ENCODE data around the gene RNF34. TPM values are rescaled to one million over a fixed set of nuclear protein-coding genes. Genes with fewer than 3 reads are reported as not detected.
A peak's percentile ranks its signal among the peaks of the same experiment; 100 is the strongest.

The RNF34 gene
- polyA plus RNA-seq, 2 donors, result 13.6 to 13.8 TPM

DNA sequence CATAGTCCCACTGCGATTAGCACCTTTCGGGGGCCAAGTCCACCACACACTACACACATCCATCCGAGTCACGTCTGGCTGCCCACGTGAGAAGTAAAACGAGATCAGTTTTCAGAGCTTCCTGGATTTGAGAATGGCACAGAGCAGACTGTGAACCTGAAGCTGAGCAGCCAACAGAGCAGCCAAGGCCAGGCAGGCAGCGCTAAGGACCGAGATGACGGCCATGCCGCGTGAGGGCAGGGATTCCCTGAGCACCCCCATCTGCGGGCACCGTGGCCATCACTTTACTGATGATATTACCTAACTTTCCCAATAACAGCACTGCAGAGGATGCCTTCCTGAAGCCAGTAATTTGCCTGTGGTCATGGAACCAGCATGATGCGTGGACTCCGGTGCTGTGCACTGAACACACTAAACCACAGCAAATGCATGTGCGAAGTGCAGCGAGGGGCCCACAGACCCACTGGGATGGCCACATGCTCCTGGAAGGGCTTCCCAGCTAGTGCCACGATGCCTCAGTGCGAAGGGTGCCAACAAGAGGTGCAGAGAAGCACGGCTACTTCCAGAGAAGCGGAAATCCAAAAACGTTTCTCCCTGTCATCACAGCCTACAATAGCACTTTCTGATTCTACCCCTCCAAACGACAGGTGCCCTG is 56.0 kb downstream of the RNF34 start:
- 88 to 92% methylated on average over 23 of the region's 23 CpGs for WGBS, 2 donors
- H3K27ac ChIP-seq (ENCODE audit: low read depth in 2 of 2, low read length in 1 of 2), result no peak overlapping the region
- H3K36me3 ChIP-seq (ENCODE audit: control insufficient read depth in 2 of 2, insufficient read depth in 2 of 2, low read length in 1 of 2), result peaks cover 0 to 2% of the 10 kb centered on the region in 2 donors
- peaks cover 9 to 16% of the 10 kb centered on the region in 2 donors for H3K4me1 ChIP-seq (ENCODE audit: control insufficient read depth in 2 of 2, insufficient read depth in 2 of 2, low read length in 1 of 2)
- H3K4me3 ChIP-seq (ENCODE audit: low read depth in 1 of 2, low read length in 2 of 2), result no peak overlapping the region
- no peaks in the 10 kb centered on the region for H3K27me3 ChIP-seq (ENCODE audit: control insufficient read depth in 1 of 2, insufficient read depth in 2 of 2, low read length in 2 of 2)
- H3K9me3 ChIP-seq (ENCODE audit: control insufficient read depth in 2 of 2, insufficient read depth in 1 of 2, low read depth in 1 of 2, low read length in 1 of 2), result no peaks in the 10 kb centered on the region

DNA sequence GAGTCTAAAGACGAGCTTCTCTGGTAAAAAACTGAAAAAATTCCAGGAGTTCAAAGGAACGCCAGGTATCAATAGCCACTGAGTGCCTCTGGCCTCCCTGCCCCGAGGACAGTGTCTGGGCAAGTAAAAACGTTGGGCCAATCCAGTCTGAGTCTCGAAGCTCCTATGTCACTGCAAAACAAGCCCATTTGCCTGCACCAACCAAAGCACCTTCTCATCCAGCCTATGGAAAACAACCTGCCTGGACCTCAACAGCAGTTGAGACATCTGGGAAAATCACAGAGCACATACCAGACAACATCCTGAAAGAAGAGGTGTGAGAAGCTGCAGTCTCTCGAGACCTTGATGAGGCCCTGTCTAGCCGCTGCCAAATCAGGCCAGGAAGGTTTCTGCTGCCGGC is 56.6 kb downstream of the RNF34 start:
- Histone ChIP-seq H3K9me3 (ENCODE audit: control insufficient read depth in 2 of 2, insufficient read depth in 1 of 2, low read depth in 1 of 2, low read length in 1 of 2) (no peaks in the 10 kb centered on the region), H3K36me3 (ENCODE audit: control insufficient read depth in 2 of 2, insufficient read depth in 2 of 2, low read length in 1 of 2) (peaks cover 0 to 2% of the 10 kb centered on the region in 2 donors), H3K4me1 (ENCODE audit: control insufficient read depth in 2 of 2, insufficient read depth in 2 of 2, low read length in 1 of 2) (peaks cover 9 to 16% of the 10 kb centered on the region in 2 donors), H3K27me3 (ENCODE audit: control insufficient read depth in 1 of 2, insufficient read depth in 2 of 2, low read length in 2 of 2) (no peaks in the 10 kb centered on the region), H3K4me3 (ENCODE audit: low read depth in 1 of 2, low read length in 2 of 2) (no peak overlapping the region), H3K27ac (ENCODE audit: low read depth in 2 of 2, low read length in 1 of 2) (no peak overlapping the region)
- 74 to 80% methylated on average over 8 of the region's 8 CpGs for WGBS, 2 donors

DNA sequence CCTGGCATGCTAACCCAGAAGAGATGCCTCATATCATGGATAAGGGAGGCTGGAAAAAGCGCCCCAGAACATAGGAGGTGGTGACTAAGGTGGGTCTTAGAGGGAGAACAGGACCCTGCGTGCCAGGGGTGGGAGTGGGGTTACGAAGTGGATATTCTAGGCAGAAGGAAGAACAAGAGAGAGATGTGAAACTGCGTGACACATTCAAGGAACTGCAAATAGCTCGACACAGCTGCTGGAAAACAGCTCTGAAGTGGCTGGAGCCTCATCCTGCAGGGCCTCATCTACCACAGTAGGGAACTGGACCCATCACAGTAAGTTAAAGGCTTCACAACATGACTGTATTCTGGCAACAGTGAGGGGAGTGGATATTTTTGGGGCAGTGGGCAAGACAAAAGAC is 61.1 kb downstream of the RNF34 start:
- Histone ChIP-seq H3K9me3 (ENCODE audit: control insufficient read depth in 2 of 2, insufficient read depth in 1 of 2, low read depth in 1 of 2, low read length in 1 of 2) (no peaks in the 10 kb centered on the region), H3K36me3 (ENCODE audit: control insufficient read depth in 2 of 2, insufficient read depth in 2 of 2, low read length in 1 of 2) (peaks cover 0 to 2% of the 10 kb centered on the region in 2 donors), H3K27ac (ENCODE audit: low read depth in 2 of 2, low read length in 1 of 2) (no peak overlapping the region), H3K27me3 (ENCODE audit: control insufficient read depth in 1 of 2, insufficient read depth in 2 of 2, low read length in 2 of 2) (no peaks in the 10 kb centered on the region), H3K4me1 (ENCODE audit: control insufficient read depth in 2 of 2, insufficient read depth in 2 of 2, low read length in 1 of 2) (peaks cover 0 to under 1% of the 10 kb centered on the region in 2 donors), H3K4me3 (ENCODE audit: low read depth in 1 of 2, low read length in 2 of 2) (no peak overlapping the region)
- WGBS, 2 donors, result 94 to 95% methylated on average over 5 of the region's 5 CpGs

GRCh38 chr12:121464331-121464730 is 64.4 kb downstream of the RNF34 start:
- no peak overlapping the region for H3K4me3 ChIP-seq (ENCODE audit: low read depth in 1 of 2, low read length in 2 of 2)
- no peaks in the 10 kb centered on the region for H3K27me3 ChIP-seq (ENCODE audit: control insufficient read depth in 1 of 2, insufficient read depth in 2 of 2, low read length in 2 of 2)
- no peaks in the 10 kb centered on the region for H3K9me3 ChIP-seq (ENCODE audit: control insufficient read depth in 2 of 2, insufficient read depth in 1 of 2, low read depth in 1 of 2, low read length in 1 of 2)
- no peak overlapping the region for H3K27ac ChIP-seq (ENCODE audit: low read depth in 2 of 2, low read length in 1 of 2)
- 96% methylated on average over 13 of the region's 13 CpGs for WGBS, 2 donors
- peaks cover 0 to 2% of the 10 kb centered on the region in 2 donors for H3K36me3 ChIP-seq (ENCODE audit: control insufficient read depth in 2 of 2, insufficient read depth in 2 of 2, low read length in 1 of 2)
- H3K4me1 ChIP-seq (ENCODE audit: control insufficient read depth in 2 of 2, insufficient read depth in 2 of 2, low read length in 1 of 2), result no peaks in the 10 kb centered on the region

GRCh38 chr12:121465921-121466793 is 66.2 kb downstream of the RNF34 start:
- Histone ChIP-seq H3K27ac (ENCODE audit: low read depth in 2 of 2, low read length in 1 of 2) (peak overlapping the region; percentile 91 to 92), H3K9me3 (ENCODE audit: control insufficient read depth in 2 of 2, insufficient read depth in 1 of 2, low read depth in 1 of 2, low read length in 1 of 2) (no peaks in the 10 kb centered on the region), H3K27me3 (ENCODE audit: control insufficient read depth in 1 of 2, insufficient read depth in 2 of 2, low read length in 2 of 2) (no peaks in the 10 kb centered on the region), H3K4me3 (ENCODE audit: low read depth in 1 of 2, low read length in 2 of 2) (peak overlapping the region; percentile 57 to 88), H3K36me3 (ENCODE audit: control insufficient read depth in 2 of 2, insufficient read depth in 2 of 2, low read length in 1 of 2) (peaks cover 0 to 2% of the 10 kb centered on the region in 2 donors), H3K4me1 (ENCODE audit: control insufficient read depth in 2 of 2, insufficient read depth in 2 of 2, low read length in 1 of 2) (no peaks in the 10 kb centered on the region)
- WGBS, 2 donors, result 6 to 9% methylated on average over 69 to 70 of the region's 70 CpGs

DNA sequence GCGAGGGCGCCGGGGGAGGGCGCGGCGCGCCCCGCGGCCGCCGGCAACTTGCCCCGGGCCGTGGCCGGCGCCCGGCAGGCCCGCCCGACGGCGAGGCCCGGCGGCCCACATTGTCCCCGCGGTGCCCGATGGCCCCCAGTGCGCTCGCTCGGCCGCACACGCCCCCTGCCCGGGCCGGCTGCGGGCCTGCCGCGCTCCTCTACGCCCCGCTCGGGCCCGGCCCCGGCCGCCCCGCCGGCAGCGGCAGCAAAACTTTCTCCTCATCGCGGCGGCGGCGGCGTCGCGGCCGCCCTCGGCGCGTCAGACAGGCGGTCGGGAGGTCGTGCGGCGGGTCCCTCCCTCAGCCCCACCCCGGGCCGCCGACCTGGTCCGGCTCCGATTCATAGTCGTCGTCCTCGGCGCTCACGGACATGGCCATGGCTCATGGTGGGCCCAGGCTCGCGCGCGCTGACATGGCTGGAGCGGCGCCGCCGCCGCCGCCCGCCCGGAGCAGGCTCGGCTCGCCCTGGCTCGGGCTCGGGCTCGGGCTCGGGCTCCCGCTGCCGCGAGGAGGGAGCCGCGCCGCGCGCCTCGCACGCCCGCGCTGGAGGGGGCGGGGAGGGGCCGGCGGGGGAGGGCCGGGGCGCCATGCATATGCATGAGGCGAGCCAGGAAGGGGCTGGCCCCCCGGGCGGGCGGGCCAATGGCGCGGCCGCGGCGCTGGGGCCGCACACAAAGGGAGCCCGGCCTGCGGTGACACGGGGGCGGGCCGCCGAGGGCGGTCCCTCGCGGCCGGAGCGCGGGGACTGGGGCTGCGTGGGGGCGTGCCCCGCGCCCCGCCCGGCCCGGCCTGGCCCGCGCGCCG is 67.1 kb downstream of the RNF34 start:
- no peaks in the 10 kb centered on the region for H3K4me1 ChIP-seq (ENCODE audit: control insufficient read depth in 2 of 2, insufficient read depth in 2 of 2, low read length in 1 of 2)
- no peaks in the 10 kb centered on the region for H3K9me3 ChIP-seq (ENCODE audit: control insufficient read depth in 2 of 2, insufficient read depth in 1 of 2, low read depth in 1 of 2, low read length in 1 of 2)
- H3K27me3 ChIP-seq (ENCODE audit: control insufficient read depth in 1 of 2, insufficient read depth in 2 of 2, low read length in 2 of 2), result no peaks in the 10 kb centered on the region
- H3K4me3 ChIP-seq (ENCODE audit: low read depth in 1 of 2, low read length in 2 of 2), result peak overlapping the region; percentile 68 to 88
- 0% methylated on average over 52 to 139 of the region's 139 CpGs for WGBS, 2 donors
- H3K27ac ChIP-seq (ENCODE audit: low read depth in 2 of 2, low read length in 1 of 2), result peak overlapping the region; percentile 91 to 92
- H3K36me3 ChIP-seq (ENCODE audit: control insufficient read depth in 2 of 2, insufficient read depth in 2 of 2, low read length in 1 of 2), result peaks cover 0 to 2% of the 10 kb centered on the region in 2 donors

GRCh38 chr12:121467638-121468498 is 68.0 kb downstream of the RNF34 start:
- no peaks in the 10 kb centered on the region for H3K4me1 ChIP-seq (ENCODE audit: control insufficient read depth in 2 of 2, insufficient read depth in 2 of 2, low read length in 1 of 2)
- 6 to 7% methylated on average over 46 to 48 of the region's 48 CpGs for WGBS, 2 donors
- H3K27ac ChIP-seq (ENCODE audit: low read depth in 2 of 2, low read length in 1 of 2), result peak overlapping the region; percentile 32 to 43
- peaks cover 0 to 2% of the 10 kb centered on the region in 2 donors for H3K36me3 ChIP-seq (ENCODE audit: control insufficient read depth in 2 of 2, insufficient read depth in 2 of 2, low read length in 1 of 2)
- H3K9me3 ChIP-seq (ENCODE audit: control insufficient read depth in 2 of 2, insufficient read depth in 1 of 2, low read depth in 1 of 2, low read length in 1 of 2), result no peaks in the 10 kb centered on the region
- H3K4me3 ChIP-seq (ENCODE audit: low read depth in 1 of 2, low read length in 2 of 2), result peak overlapping the region; percentile 54 to 88
- no peaks in the 10 kb centered on the region for H3K27me3 ChIP-seq (ENCODE audit: control insufficient read depth in 1 of 2, insufficient read depth in 2 of 2, low read length in 2 of 2)

GRCh38 chr12:121468499-121468801 is 68.5 kb downstream of the RNF34 start:
- no peak overlapping the region for H3K4me3 ChIP-seq (ENCODE audit: low read depth in 1 of 2, low read length in 2 of 2)
- no peak overlapping the region for H3K27ac ChIP-seq (ENCODE audit: low read depth in 2 of 2, low read length in 1 of 2)
- no peaks in the 10 kb centered on the region for H3K27me3 ChIP-seq (ENCODE audit: control insufficient read depth in 1 of 2, insufficient read depth in 2 of 2, low read length in 2 of 2)
- H3K36me3 ChIP-seq (ENCODE audit: control insufficient read depth in 2 of 2, insufficient read depth in 2 of 2, low read length in 1 of 2), result peaks cover 0 to 2% of the 10 kb centered on the region in 2 donors
- WGBS, 2 donors, result 60 to 64% methylated on average over 4 of the region's 4 CpGs
- H3K9me3 ChIP-seq (ENCODE audit: control insufficient read depth in 2 of 2, insufficient read depth in 1 of 2, low read depth in 1 of 2, low read length in 1 of 2), result no peaks in the 10 kb centered on the region
- no peaks in the 10 kb centered on the region for H3K4me1 ChIP-seq (ENCODE audit: control insufficient read depth in 2 of 2, insufficient read depth in 2 of 2, low read length in 1 of 2)

- Histone ChIP-seq H3K4me3 (ENCODE audit: low read depth in 1 of 2, low read length in 2 of 2) (no peak overlapping the region), H3K9me3 (ENCODE audit: control insufficient read depth in 2 of 2, insufficient read depth in 1 of 2, low read depth in 1 of 2, low read length in 1 of 2) (no peaks in the 10 kb centered on the region), H3K27me3 (ENCODE audit: control insufficient read depth in 1 of 2, insufficient read depth in 2 of 2, low read length in 2 of 2) (no peaks in the 10 kb centered on the region), H3K36me3 (ENCODE audit: control insufficient read depth in 2 of 2, insufficient read depth in 2 of 2, low read length in 1 of 2) (no peaks in the 10 kb centered on the region), H3K27ac (ENCODE audit: low read depth in 2 of 2, low read length in 1 of 2) (no peak overlapping the region), H3K4me1 (ENCODE audit: control insufficient read depth in 2 of 2, insufficient read depth in 2 of 2, low read length in 1 of 2) (no peaks in the 10 kb centered on the region)
- WGBS, 2 donors, result 83 to 95% methylated on average over 2 of the region's 2 CpGs
These were observed 70.8 kb downstream of the RNF34 start for GRCh38 chr12:121470751-121471150.

Measured in esophagus (tissue), 2 donors.